HEK293 (cell line): ENCODE data around the gene SOCS7.

Source experiments
- CTCF ChIA-PET: fragments of 350-600 bp; formaldehyde crosslinking; extraction: SDS; loops from one replicate; lab custom pipeline; 2021; ENCODE audit warnings: antibody characterized with exemption; lab: Yijun Ruan, JAX
- POLR2A ChIA-PET: fragments of 300-600 bp; formaldehyde crosslinking; extraction: SDS; loops from one replicate; lab custom pipeline; 2020; ENCODE audit warnings: antibody characterized with exemption, inconsistent platforms; lab: Yijun Ruan, JAX
- H3K27ac ChIP-seq: fragments of 200-500 bp; sonication (Bioruptor generic); 2 replicates; pipeline ENCODE4 v1.5.1; 2014; ENCODE audit warnings: low read depth, low read length, control low read depth, inconsistent platforms; ENCODE audit errors: extremely low read depth
- H3K36me3 ChIP-seq, 2 experiments: fragments of 200-500 bp in 1 of 2; sonication (Bioruptor generic) in 1 of 2; 1 replicate in 1 of 2; 2 replicates in 1 of 2; pipeline ENCODE4 v1.5.1; 2014 to 2017; ENCODE audit warnings: inconsistent platforms in 2 of 2, low read length in 2 of 2; ENCODE audit not compliant: control insufficient read depth in 2 of 2, insufficient read depth in 1 of 2
- H3K4me1 ChIP-seq: fragments of 200-500 bp; sonication (Bioruptor generic); 2 replicates; pipeline ENCODE4 v1.5.1; 2014; ENCODE audit warnings: mild to moderate bottlenecking, low read length, inconsistent platforms; ENCODE audit not compliant: control insufficient read depth, insufficient read depth
- H3K4me3 ChIP-seq: 2 replicates; pipeline ENCODE4 v1.5.1; 2011; ENCODE audit warnings: low read depth, mild to moderate bottlenecking, control low read depth, low read length, moderate library complexity
- H3K9me3 ChIP-seq: fragments of 200-500 bp; sonication (Bioruptor generic); 2 replicates; pipeline ENCODE4 v1.5.1; 2014; ENCODE audit warnings: low read depth, low read length, inconsistent platforms; ENCODE audit not compliant: control insufficient read depth, insufficient read depth
- GLI4 ChIP-seq: fragments of 450-650 bp; formaldehyde crosslinking; IDR thresholded peaks from 2 replicates; pipeline ENCODE4 v1.5.1; 2016; ENCODE audit warnings: missing biosample characterization, missing genetic modification characterization
- MZF1 ChIP-seq: fragments of 450-650 bp; formaldehyde crosslinking; IDR thresholded peaks from 2 replicates; pipeline ENCODE4 v1.5.1; 2017; ENCODE audit warnings: missing biosample characterization, missing genetic modification characterization, borderline replicate concordance
- REST ChIP-seq: fragments of 450-650 bp; formaldehyde crosslinking; IDR thresholded peaks from 2 replicates; pipeline ENCODE4 v1.5.1; 2016; ENCODE audit warnings: missing biosample characterization, missing genetic modification characterization
- YY1 ChIP-seq: fragments of 450-650 bp; formaldehyde crosslinking; IDR thresholded peaks from 2 replicates; pipeline ENCODE4 v1.5.1; 2018; ENCODE audit warnings: missing biosample characterization, missing genetic modification characterization
- YY2 ChIP-seq: fragments of 450-650 bp; formaldehyde crosslinking; IDR thresholded peaks from 2 replicates; pipeline ENCODE4 v1.5.1; 2016; ENCODE audit warnings: missing biosample characterization, missing genetic modification characterization
- ZBTB17 ChIP-seq: fragments of 450-650 bp; formaldehyde crosslinking; IDR thresholded peaks from 2 replicates; pipeline ENCODE4 v1.5.1; 2016; ENCODE audit warnings: missing biosample characterization, missing genetic modification characterization
- ZBTB20 ChIP-seq: fragments of 450-650 bp; formaldehyde crosslinking; IDR thresholded peaks from 2 replicates; pipeline ENCODE4 v1.5.1; 2016; ENCODE audit warnings: missing biosample characterization, missing genetic modification characterization
- ZBTB7A ChIP-seq: fragments of 450-650 bp; formaldehyde crosslinking; IDR thresholded peaks from 2 replicates; pipeline ENCODE4 v1.5.1; 2016; ENCODE audit warnings: low read depth, missing biosample characterization, missing genetic modification characterization
- ZFHX2 ChIP-seq: fragments of 450-650 bp; formaldehyde crosslinking; conservative IDR thresholded peaks from 2 replicates; pipeline ENCODE4 v1.5.1; 2016; ENCODE audit warnings: missing biosample characterization, missing genetic modification characterization
- ZNF10 ChIP-seq: fragments of 450-650 bp; formaldehyde crosslinking; IDR thresholded peaks from 2 replicates; pipeline ENCODE4 v1.5.1; 2017; ENCODE audit warnings: missing biosample characterization, missing genetic modification characterization
- ZNF112 ChIP-seq: fragments of 450-650 bp; formaldehyde crosslinking; IDR thresholded peaks from 2 replicates; pipeline ENCODE4 v1.5.0; 2017; ENCODE audit warnings: missing biosample characterization, missing genetic modification characterization
- ZNF23 ChIP-seq: fragments of 450-650 bp; formaldehyde crosslinking; IDR thresholded peaks from 2 replicates; pipeline ENCODE4 v1.5.1; 2016; ENCODE audit warnings: missing biosample characterization, missing genetic modification characterization, borderline replicate concordance
- ZNF292 ChIP-seq: fragments of 450-650 bp; formaldehyde crosslinking; IDR thresholded peaks from 2 replicates; pipeline ENCODE4 v1.5.1; 2016; ENCODE audit warnings: low read depth, missing biosample characterization, missing genetic modification characterization, borderline replicate concordance
- ZNF302 ChIP-seq: fragments of 450-650 bp; formaldehyde crosslinking; IDR thresholded peaks from 2 replicates; pipeline ENCODE4 v1.5.1; 2016; ENCODE audit warnings: missing biosample characterization, missing genetic modification characterization, low read depth
- ZNF610 ChIP-seq: fragments of 450-650 bp; formaldehyde crosslinking; IDR thresholded peaks from 2 replicates; pipeline ENCODE4 v1.5.1; 2016; ENCODE audit warnings: missing biosample characterization, missing genetic modification characterization, borderline replicate concordance
- ZNF777 ChIP-seq: fragments of 450-650 bp; formaldehyde crosslinking; IDR thresholded peaks from 2 replicates; pipeline ENCODE4 v1.5.1; 2017; ENCODE audit warnings: missing biosample characterization, missing genetic modification characterization, borderline replicate concordance
- ZNF830 ChIP-seq: fragments of 450-650 bp; IDR thresholded peaks from 2 replicates; pipeline ENCODE4 v1.5.0; 2018; ENCODE audit warnings: missing biosample characterization, missing genetic modification characterization, low read depth, mild to moderate bottlenecking, moderate library complexity
- TF ChIP-seq, protein P1 (sequence below): sonication (generic); formaldehyde crosslinking; IDR thresholded peaks from 2 replicates; pipeline ENCODE4 v1.8.1; 2022; ENCODE audit warnings: mild to moderate bottlenecking, moderate library complexity, missing genetic modification reagents
- TF ChIP-seq, protein P2 (sequence below): fragments of 450-650 bp; formaldehyde crosslinking; IDR thresholded peaks from 2 replicates; pipeline ENCODE4 v1.5.1; 2017; ENCODE audit warnings: missing biosample characterization, missing genetic modification characterization
- TF ChIP-seq, protein P3 (sequence below): fragments of 450-650 bp; formaldehyde crosslinking; IDR thresholded peaks from 2 replicates; pipeline ENCODE4 v1.5.1; 2017; ENCODE audit warnings: missing biosample characterization, missing genetic modification characterization

SOCS7 gene

DNA sequence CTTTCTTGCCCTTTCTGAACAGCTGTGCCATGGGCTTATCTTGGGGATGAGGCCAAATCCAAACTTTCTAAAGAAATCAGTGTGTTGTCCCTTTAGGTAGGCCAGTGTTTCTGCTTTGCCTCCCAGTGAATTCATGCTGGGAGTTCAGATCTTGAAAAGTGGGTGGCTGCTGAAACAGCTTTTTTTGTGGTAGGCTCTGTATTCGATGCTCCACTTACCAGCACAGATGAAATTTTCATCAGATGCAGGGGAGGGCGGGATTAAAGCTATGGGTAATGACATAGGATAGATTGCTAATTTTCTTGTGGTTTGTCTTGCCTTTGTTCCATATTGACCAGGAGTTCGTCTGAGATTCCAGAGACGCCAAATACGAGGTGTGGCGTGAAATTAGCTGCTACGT is 2.8 kb downstream of the SOCS7 start:
- Histone ChIP-seq H3K4me1 (peaks cover 31% of the 10 kb centered on the region), H3K4me3 (peak overlapping the region; percentile 2), H3K9me3 (no peaks in the 10 kb centered on the region), H3K36me3 (no peaks in the 10 kb centered on the region; a peak in 1 of 3 replicates), H3K27ac (no peak overlapping the region)
- POLR2A ChIA-PET, result interaction anchor here (0.9 to 1.6 kb wide), 3 partner anchors 11 to 61 kb away, joined by 3 to 4 read pairs (median 3); no protein-coding TSS in a partner anchor
- TF ChIP-seq ZNF10 (tag by site-specific recombination) (peak; percentile 50), ZBTB17 (tag by site-specific recombination) (peak; percentile 51)
- TF ChIP-seq, protein P1, sequence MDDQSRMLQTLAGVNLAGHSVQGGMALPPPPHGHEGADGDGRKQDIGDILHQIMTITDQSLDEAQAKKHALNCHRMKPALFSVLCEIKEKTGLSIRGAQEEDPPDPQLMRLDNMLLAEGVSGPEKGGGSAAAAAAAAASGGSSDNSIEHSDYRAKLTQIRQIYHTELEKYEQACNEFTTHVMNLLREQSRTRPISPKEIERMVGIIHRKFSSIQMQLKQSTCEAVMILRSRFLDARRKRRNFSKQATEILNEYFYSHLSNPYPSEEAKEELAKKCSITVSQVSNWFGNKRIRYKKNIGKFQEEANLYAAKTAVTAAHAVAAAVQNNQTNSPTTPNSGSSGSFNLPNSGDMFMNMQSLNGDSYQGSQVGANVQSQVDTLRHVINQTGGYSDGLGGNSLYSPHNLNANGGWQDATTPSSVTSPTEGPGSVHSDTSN (CRISPR knock-in tag), result no peak
- TF ChIP-seq, protein P2, sequence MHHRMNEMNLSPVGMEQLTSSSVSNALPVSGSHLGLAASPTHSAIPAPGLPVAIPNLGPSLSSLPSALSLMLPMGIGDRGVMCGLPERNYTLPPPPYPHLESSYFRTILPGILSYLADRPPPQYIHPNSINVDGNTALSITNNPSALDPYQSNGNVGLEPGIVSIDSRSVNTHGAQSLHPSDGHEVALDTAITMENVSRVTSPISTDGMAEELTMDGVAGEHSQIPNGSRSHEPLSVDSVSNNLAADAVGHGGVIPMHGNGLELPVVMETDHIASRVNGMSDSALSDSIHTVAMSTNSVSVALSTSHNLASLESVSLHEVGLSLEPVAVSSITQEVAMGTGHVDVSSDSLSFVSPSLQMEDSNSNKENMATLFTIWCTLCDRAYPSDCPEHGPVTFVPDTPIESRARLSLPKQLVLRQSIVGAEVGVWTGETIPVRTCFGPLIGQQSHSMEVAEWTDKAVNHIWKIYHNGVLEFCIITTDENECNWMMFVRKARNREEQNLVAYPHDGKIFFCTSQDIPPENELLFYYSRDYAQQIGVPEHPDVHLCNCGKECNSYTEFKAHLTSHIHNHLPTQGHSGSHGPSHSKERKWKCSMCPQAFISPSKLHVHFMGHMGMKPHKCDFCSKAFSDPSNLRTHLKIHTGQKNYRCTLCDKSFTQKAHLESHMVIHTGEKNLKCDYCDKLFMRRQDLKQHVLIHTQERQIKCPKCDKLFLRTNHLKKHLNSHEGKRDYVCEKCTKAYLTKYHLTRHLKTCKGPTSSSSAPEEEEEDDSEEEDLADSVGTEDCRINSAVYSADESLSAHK (tag by site-specific recombination), result peak; percentile 76
- CTCF ChIA-PET, result interaction anchor here (0.9 to 11.1 kb wide), 9 partner anchors 9 to 230 kb away, joined by 3 to 324 read pairs (median 5); no protein-coding TSS in a partner anchor

DNA sequence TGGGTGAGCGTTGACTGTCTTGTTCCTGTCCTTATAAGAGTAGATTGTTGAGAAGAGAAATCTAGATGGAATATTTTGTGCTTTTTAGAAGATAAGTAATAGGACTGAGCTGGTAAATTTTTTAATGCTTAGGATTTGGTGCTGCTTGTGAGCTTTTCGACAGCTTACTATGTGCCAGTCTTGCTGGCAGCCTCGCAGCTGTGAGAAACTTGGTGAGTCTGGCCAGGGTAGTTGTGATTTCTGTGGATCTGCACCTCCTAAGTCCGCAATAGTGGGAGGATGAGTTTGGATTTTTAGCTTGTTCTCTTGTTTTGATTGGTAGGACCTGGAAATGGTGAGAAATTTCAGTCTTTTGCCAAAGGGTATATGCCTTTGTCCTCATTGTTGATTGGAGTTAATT is 3.6 kb downstream of the SOCS7 start:
- no peak overlapping the region for H3K4me3 ChIP-seq
- POLR2A ChIA-PET, result interaction anchor here (1.6 kb wide), 1 partner anchor 10 kb away, joined by 4 read pairs; no protein-coding TSS in a partner anchor
- TF ChIP-seq MZF1 (tag by site-specific recombination), result no peak
- TF ChIP-seq ZBTB17 (tag by site-specific recombination), result 0 out of 2 replicates have a peak, but pooled peaks have one; percentile 12
- TF ChIP-seq, all 188 proteins: peak for 1
- Histone ChIP-seq H3K36me3 (no peaks in the 10 kb centered on the region; a peak in 1 of 3 replicates), H3K27ac (no peak overlapping the region), H3K4me1 (peaks cover 28% of the 10 kb centered on the region), H3K9me3 (no peaks in the 10 kb centered on the region)
- CTCF ChIA-PET, result interaction anchor here (0.6 to 11.1 kb wide), 10 partner anchors 8 to 1393 kb away, joined by 3 to 324 read pairs (median 4); no protein-coding TSS in a partner anchor

GRCh38 chr17:38357486-38358123 is 6.0 kb downstream of the SOCS7 start:
- CTCF ChIA-PET, result interaction anchor here (7.5 kb wide), 1 partner anchor 8 kb away, joined by 62 read pairs; no protein-coding TSS in a partner anchor
- peaks cover 3 to 19% of the 10 kb centered on the region in 2 experiments; a peak in 2 of 3 replicates for H3K36me3 ChIP-seq
- POLR2A ChIA-PET, result no interaction called here
- peaks cover 24% of the 10 kb centered on the region for H3K4me1 ChIP-seq
- no peak overlapping the region for H3K27ac ChIP-seq
- no peaks in the 10 kb centered on the region for H3K9me3 ChIP-seq
- H3K4me3 ChIP-seq, result no peak overlapping the region
- TF ChIP-seq ZNF292 (no peak), ZNF610 (tag by site-specific recombination) (no peak), YY1 (no peak), ZBTB7A (no peak), YY2 (no peak), ZFHX2 (no peak), ZNF830 (tag by site-specific recombination) (no peak), ZBTB20 (no peak), GLI4 (no peak), ZNF112 (tag by site-specific recombination) (no peak), ZNF302 (tag by site-specific recombination) (no peak), ZNF777 (tag by site-specific recombination) (no peak), REST (tag by site-specific recombination) (no peak), ZNF23 (tag by site-specific recombination) (no peak)
- TF ChIP-seq, protein P3, sequence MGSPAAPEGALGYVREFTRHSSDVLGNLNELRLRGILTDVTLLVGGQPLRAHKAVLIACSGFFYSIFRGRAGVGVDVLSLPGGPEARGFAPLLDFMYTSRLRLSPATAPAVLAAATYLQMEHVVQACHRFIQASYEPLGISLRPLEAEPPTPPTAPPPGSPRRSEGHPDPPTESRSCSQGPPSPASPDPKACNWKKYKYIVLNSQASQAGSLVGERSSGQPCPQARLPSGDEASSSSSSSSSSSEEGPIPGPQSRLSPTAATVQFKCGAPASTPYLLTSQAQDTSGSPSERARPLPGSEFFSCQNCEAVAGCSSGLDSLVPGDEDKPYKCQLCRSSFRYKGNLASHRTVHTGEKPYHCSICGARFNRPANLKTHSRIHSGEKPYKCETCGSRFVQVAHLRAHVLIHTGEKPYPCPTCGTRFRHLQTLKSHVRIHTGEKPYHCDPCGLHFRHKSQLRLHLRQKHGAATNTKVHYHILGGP (tag by site-specific recombination), result peak; percentile 64; the same call in 1 of the 2 replicates
